BLaER1 treated with 17β-estradiol and CSF1 and Interleukin-3, amounts not matched to agents 10 nM and 100 nM (cell line): ENCODE data around the gene DOK4.

ENCODE experiments used
- H3K27ac ChIP-seq, 11 experiments: shearing (Covaris generic); formaldehyde crosslinking; 2 replicates each; pipeline ENCODE4 v1.8.1; 2022
- H3K27me3 ChIP-seq, 11 experiments: shearing (Covaris generic); formaldehyde crosslinking; 2 replicates each; pipeline ENCODE4 v1.8.1; 2022
- H3K36me3 ChIP-seq, 11 experiments: shearing (Covaris generic); formaldehyde crosslinking; 2 replicates each; pipeline ENCODE4 v1.8.1; 2022
- H3K4me1 ChIP-seq, 10 experiments: shearing (Covaris generic); formaldehyde crosslinking; 2 replicates each; pipeline ENCODE4 v1.8.1; 2022
- H3K4me2 ChIP-seq, 11 experiments: shearing (Covaris generic); formaldehyde crosslinking; 2 replicates each; pipeline ENCODE4 v1.8.1; 2022
- H3K4me3 ChIP-seq, 10 experiments: shearing (Covaris generic); formaldehyde crosslinking; 2 replicates each; pipeline ENCODE4 v1.8.1; 2022
- H3K9ac ChIP-seq, 11 experiments: shearing (Covaris generic); formaldehyde crosslinking; 2 replicates each; pipeline ENCODE4 v1.8.1; 2022
- H3K9me3 ChIP-seq, 11 experiments: shearing (Covaris generic); formaldehyde crosslinking; replicated peaks in 1 of 11; 2 replicates each; pipeline ENCODE4 v1.8.1; 2022
- H4K20me1 ChIP-seq, 11 experiments: shearing (Covaris generic); formaldehyde crosslinking; 2 replicates each; pipeline ENCODE4 v1.8.1; 2022
- Cebpa-rat ChIP-seq, 11 experiments: shearing (Covaris generic); IDR thresholded peaks; 2 replicates each; pipeline ENCODE4 v1.8.1; 2022

Gene DOK4

DNA sequence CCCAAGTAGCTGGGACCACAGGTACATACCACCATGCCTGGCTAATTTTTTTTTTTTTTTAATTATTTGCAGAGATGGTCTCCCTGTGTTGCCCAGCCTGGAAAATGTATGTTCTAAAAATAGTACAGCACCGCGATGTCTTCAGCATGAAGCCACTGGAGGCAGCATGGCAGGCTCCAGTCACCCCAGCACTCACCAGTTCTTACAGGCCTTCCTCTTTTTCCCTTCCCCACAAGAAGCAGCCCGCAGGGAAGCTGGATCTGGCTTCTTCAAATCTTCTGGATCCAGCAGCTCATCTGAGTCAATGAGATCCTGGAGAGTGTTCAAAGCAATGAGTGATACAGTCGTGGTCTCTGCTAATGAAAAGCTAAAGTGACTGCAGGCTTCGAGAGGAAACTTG is 55.3 kb downstream of the DOK4 start:
- Histone ChIP-seq H3K9ac (no peak overlapping the region), H3K27me3 (no peaks in the 10 kb centered on the region), H3K4me1 (peaks cover 0 to 7% (median 0%) of the 10 kb centered on the region in 10 experiments; a peak in 1 of 20 replicates), H3K27ac (no peak overlapping the region), H3K4me2 (no peak overlapping the region), H3K4me3 (no peak overlapping the region), H3K36me3 (peaks cover 89 to 100% (median 98%) of the 10 kb centered on the region in 11 experiments), H4K20me1 (peaks cover 0 to 7% (median 0%) of the 10 kb centered on the region in 11 experiments; a peak in 3 of 22 replicates), H3K9me3 (no peaks in the 10 kb centered on the region)
- no peak for TF ChIP-seq Cebpa-rat (IDR thresholded peaks at IDR 0.05)

DNA sequence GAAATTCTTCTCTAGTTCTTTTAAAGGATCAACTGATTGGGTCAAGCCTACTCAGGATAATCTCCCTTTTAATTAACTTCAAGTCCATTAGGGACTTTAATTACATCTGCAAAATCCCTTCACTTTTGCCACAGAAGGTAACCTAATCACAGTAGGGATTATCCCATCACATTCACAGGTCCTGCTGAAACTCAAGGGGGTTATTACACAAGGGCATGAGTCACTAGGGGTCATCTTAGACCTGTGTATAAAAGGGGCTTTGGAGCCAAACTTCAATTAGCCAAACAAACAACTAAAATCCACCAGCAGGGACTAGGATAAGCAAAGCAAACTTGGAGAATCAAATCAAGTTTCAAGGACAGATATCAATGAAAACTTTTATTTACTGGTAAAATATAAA is 58.5 kb downstream of the DOK4 start:
- Histone ChIP-seq H3K27me3 (no peaks in the 10 kb centered on the region), H3K4me1 (peaks cover 0 to 7% (median 0%) of the 10 kb centered on the region in 10 experiments; a peak in 2 of 20 replicates), H3K9ac (no peak overlapping the region), H3K4me3 (no peak overlapping the region), H3K36me3 (peaks cover 58 to 80% (median 67%) of the 10 kb centered on the region in 11 experiments), H3K27ac (no peak overlapping the region), H4K20me1 (peaks cover 0 to 7% (median 0%) of the 10 kb centered on the region in 11 experiments; a peak in 3 of 22 replicates), H3K9me3 (no peaks in the 10 kb centered on the region), H3K4me2 (no peak overlapping the region)
- no peak for TF ChIP-seq Cebpa-rat (IDR thresholded peaks at IDR 0.05)

DNA sequence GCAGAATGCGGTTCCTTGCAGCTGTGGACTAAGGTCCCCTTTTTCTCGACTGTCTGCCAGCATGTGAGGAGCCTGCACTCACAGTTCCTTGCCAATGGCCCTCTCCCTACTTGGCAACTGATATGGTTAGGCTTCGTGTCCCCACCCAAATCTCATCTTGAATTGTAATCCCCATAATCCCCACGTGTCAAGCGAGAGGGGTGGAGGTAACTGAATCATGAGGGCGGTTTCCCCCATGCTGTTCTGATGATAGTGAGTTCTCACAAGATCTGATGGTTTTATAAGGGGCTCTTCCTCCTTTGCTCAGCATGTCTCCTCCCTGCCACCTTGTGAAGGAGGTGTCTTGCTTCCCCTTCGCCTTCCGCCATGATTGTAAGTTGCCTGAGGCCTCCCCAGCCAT is 59.0 kb downstream of the DOK4 start:
- H3K27ac ChIP-seq: no peak overlapping the region
- H3K27me3 ChIP-seq: no peaks in the 10 kb centered on the region
- H3K36me3 ChIP-seq: peaks cover 53 to 75% (median 62%) of the 10 kb centered on the region in 11 experiments
- TF ChIP-seq Cebpa-rat (IDR thresholded peaks at IDR 0.05): no peak
- no peaks in the 10 kb centered on the region for H3K9me3 ChIP-seq
- H3K9ac ChIP-seq: no peak overlapping the region
- no peak overlapping the region for H3K4me3 ChIP-seq
- no peak overlapping the region for H3K4me2 ChIP-seq
- H4K20me1 ChIP-seq: peaks cover 0 to 7% (median 0%) of the 10 kb centered on the region in 11 experiments; a peak in 2 of 22 replicates
- H3K4me1 ChIP-seq: peaks cover 0 to 7% (median 0%) of the 10 kb centered on the region in 10 experiments; a peak in 2 of 20 replicates

DNA sequence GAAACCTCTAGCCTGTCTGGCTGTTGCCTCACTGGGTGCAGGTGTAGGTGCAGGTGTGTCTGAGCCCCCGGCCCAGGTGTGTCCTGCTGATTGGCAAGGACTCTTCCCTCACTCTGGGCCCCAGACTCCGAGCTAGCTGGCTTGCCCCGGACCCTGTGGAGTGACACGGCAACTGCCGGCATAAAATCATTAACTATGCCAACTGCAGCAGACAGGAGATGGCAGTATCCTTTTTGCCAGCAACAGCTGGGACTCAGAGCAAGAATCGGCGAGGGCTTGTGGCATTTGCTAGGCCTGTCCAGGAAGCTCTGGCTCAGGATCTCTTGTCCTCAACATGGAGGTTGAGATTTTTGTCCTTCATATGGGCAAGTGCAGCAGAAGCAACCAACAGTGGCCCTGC is 59.9 kb downstream of the DOK4 start:
- Histone ChIP-seq H3K36me3 (peaks cover 43 to 66% (median 52%) of the 10 kb centered on the region in 11 experiments), H3K4me2 (no peak overlapping the region), H3K9ac (no peak overlapping the region), H3K27me3 (no peaks in the 10 kb centered on the region), H3K27ac (no peak overlapping the region), H4K20me1 (peaks cover 0 to 7% (median 0%) of the 10 kb centered on the region in 11 experiments; a peak in 2 of 22 replicates), H3K9me3 (no peaks in the 10 kb centered on the region), H3K4me1 (peaks cover 0 to 7% (median 0%) of the 10 kb centered on the region in 10 experiments; a peak in 2 of 20 replicates), H3K4me3 (no peak overlapping the region)
- no peak for TF ChIP-seq Cebpa-rat (IDR thresholded peaks at IDR 0.05)

GRCh38 chr16:57424583-57424982 is 61.7 kb downstream of the DOK4 start:
- H3K9me3 ChIP-seq: no peaks in the 10 kb centered on the region
- no peak overlapping the region for H3K4me2 ChIP-seq
- peaks cover 25 to 48% (median 34%) of the 10 kb centered on the region in 11 experiments for H3K36me3 ChIP-seq
- no peak for TF ChIP-seq Cebpa-rat (IDR thresholded peaks at IDR 0.05)
- H3K27me3 ChIP-seq: no peaks in the 10 kb centered on the region
- peaks cover 0 to 7% (median 0%) of the 10 kb centered on the region in 11 experiments; a peak in 1 of 22 replicates for H4K20me1 ChIP-seq
- H3K4me3 ChIP-seq: no peak overlapping the region
- H3K9ac ChIP-seq: no peak overlapping the region
- H3K27ac ChIP-seq: no peak overlapping the region
- H3K4me1 ChIP-seq: peaks cover under 1 to 10% (median 2%) of the 10 kb centered on the region in 10 experiments; a peak in 17 of 20 replicates

- H3K4me3 ChIP-seq: no peak overlapping the region
- TF ChIP-seq Cebpa-rat (IDR thresholded peaks at IDR 0.05): no peak
- H3K27ac ChIP-seq: no peak overlapping the region
- H4K20me1 ChIP-seq: no peaks in the 10 kb centered on the region
- H3K4me1 ChIP-seq: peaks cover 7 to 23% (median 15%) of the 10 kb centered on the region in 10 experiments
- H3K27me3 ChIP-seq: no peaks in the 10 kb centered on the region
- peaks cover 12 to 34% (median 22%) of the 10 kb centered on the region in 11 experiments for H3K36me3 ChIP-seq
- no peak overlapping the region for H3K9ac ChIP-seq
- H3K4me2 ChIP-seq: no peak overlapping the region
- no peaks in the 10 kb centered on the region for H3K9me3 ChIP-seq
Measured at GRCh38 chr16:57423152-57423551, 63.1 kb downstream of the DOK4 start.

- H3K36me3 ChIP-seq: peaks cover 4 to 25% (median 14%) of the 10 kb centered on the region in 11 experiments
- H3K4me2 ChIP-seq: no peak overlapping the region
- H3K27ac ChIP-seq: no peak overlapping the region
- no peaks in the 10 kb centered on the region for H3K9me3 ChIP-seq
- no peaks in the 10 kb centered on the region for H3K27me3 ChIP-seq
- TF ChIP-seq Cebpa-rat (IDR thresholded peaks at IDR 0.05): no peak
- H3K4me1 ChIP-seq: peaks cover 9 to 30% (median 22%) of the 10 kb centered on the region in 10 experiments
- no peak overlapping the region for H3K4me3 ChIP-seq
- no peaks in the 10 kb centered on the region for H4K20me1 ChIP-seq
- no peak overlapping the region; a peak in 1 of 22 replicates for H3K9ac ChIP-seq
Measured at GRCh38 chr16:57422026-57422944, 64.0 kb downstream of the DOK4 start.
